ENCODE results near the gene AK1. TPM values are rescaled to one million over a fixed set of nuclear protein-coding genes. Genes with fewer than 3 reads are reported as not detected.

AK1 gene
- total RNA-seq (2014; rRNA removed; shearing (Covaris generic)) (10.7 and 19.5 TPM in 2 replicates), total RNA-seq (2022) (21.6 and 22.6 TPM in 2 replicates), Bru-seq, nascent RNA (percentile 40 among the genes with signal in this experiment), BruChase-seq, experiment 1, labeled RNA remaining after a 6-hour chase (percentile 65 among the genes with signal in this experiment), BruChase-seq, experiment 2, labeled RNA remaining after a 2-hour chase (percentile 47 among the genes with signal in this experiment)
- long read RNA-seq, partial matches to known transcripts: 0 of 1 reads
- long read RNA-seq, other reads (novel, unspliced or antisense): 1 of 1 reads

GRCh38 chr9:127877566-127877998 lies at the start of gene AK1:
TSS of gene AK1 (minus strand) at chr9:127877675. CDS start at chr9:127874617, 3,058 bp downstream.
- no peaks in the 10 kb centered on the region for H3K9me2 ChIP-seq (ENCODE audit: insufficient read depth, low read length)
- H2AFZ ChIP-seq (ENCODE audit: low read length): no peak within 1 kb of the TSS
- H3K4me2 ChIP-seq (ENCODE audit: low read length): no peak within 1 kb of the TSS
- intact Hi-C loops (cut with micrococcal nuclease; ENCODE audit: unreplicated experiment): loop anchor here (10.0 kb wide), 1 partner anchor 373 kb away; no protein-coding TSS in a partner anchor
- TF ChIP-seq EZH2phosphoT487 (IDR thresholded peaks at IDR 0.05; ENCODE audit: borderline replicate concordance, low read depth, low read length) (no peak), CTCF (conservative IDR thresholded peaks at IDR 0.05; ENCODE audit: low read length) (no peak)
- no TSS peak for BruUV-seq (replicated peaks)
- H3K27ac ChIP-seq (ENCODE audit: low read depth, low read length, poor library complexity, severe bottlenecking): no peak within 1 kb of the TSS
- H4K20me1 ChIP-seq (ENCODE audit: insufficient read depth, low read length): no peaks in the 10 kb centered on the region
- POLR2A ChIA-PET: no interaction called here
- peaks cover 32% of the 10 kb centered on the region for H3K4me1 ChIP-seq (ENCODE audit: insufficient read depth, low read length, poor library complexity, severe bottlenecking)
- CTCF ChIA-PET (ENCODE audit: unreplicated experiment): no interaction called here
- H3K4me3 ChIP-seq (ENCODE audit: low read depth, low read length, poor library complexity, severe bottlenecking): no peak within 1 kb of the TSS
- DNase-seq (ENCODE audit: low spot score): no peak
- no peaks in the 10 kb centered on the region for H3K9me3 ChIP-seq (ENCODE audit: low read length)
- no peaks in the 10 kb centered on the region for H3K79me2 ChIP-seq (ENCODE audit: insufficient read depth, low read depth, low read length)
- no peaks in the 10 kb centered on the region for H3K36me3 ChIP-seq (ENCODE audit: insufficient read depth, low read length)

- no peaks in the 10 kb centered on the region for H4K20me1 ChIP-seq (ENCODE audit: insufficient read depth, low read length)
- H3K4me3 ChIP-seq (ENCODE audit: low read depth, low read length, poor library complexity, severe bottlenecking): peak overlapping the region; percentile 61
- no peaks in the 10 kb centered on the region for H3K9me2 ChIP-seq (ENCODE audit: insufficient read depth, low read length)
- peaks cover 44% of the 10 kb centered on the region for H3K4me1 ChIP-seq (ENCODE audit: insufficient read depth, low read length, poor library complexity, severe bottlenecking)
- H3K79me2 ChIP-seq (ENCODE audit: insufficient read depth, low read depth, low read length): no peaks in the 10 kb centered on the region
- no peak overlapping the region for H2AFZ ChIP-seq (ENCODE audit: low read length)
- H3K36me3 ChIP-seq (ENCODE audit: insufficient read depth, low read length): no peaks in the 10 kb centered on the region
- POLR2A ChIA-PET: no interaction called here
- H3K4me2 ChIP-seq (ENCODE audit: low read length): peak overlapping the region; percentile 71
- no TSS peak for BruUV-seq (replicated peaks)
- no peak overlapping the region for H3K27ac ChIP-seq (ENCODE audit: low read depth, low read length, poor library complexity, severe bottlenecking)
- CTCF ChIA-PET (ENCODE audit: unreplicated experiment): no interaction called here
- no peak for DNase-seq (ENCODE audit: low spot score)
- TF ChIP-seq EZH2phosphoT487 (IDR thresholded peaks at IDR 0.05; ENCODE audit: borderline replicate concordance, low read depth, low read length): no peak
- no peak for TF ChIP-seq CTCF (conservative IDR thresholded peaks at IDR 0.05; ENCODE audit: low read length)
- intact Hi-C loops (cut with micrococcal nuclease; ENCODE audit: unreplicated experiment): loop anchor here (10.0 kb wide), 1 partner anchor 422 kb away; no protein-coding TSS in a partner anchor
- H3K9me3 ChIP-seq (ENCODE audit: low read length): no peaks in the 10 kb centered on the region
Observed at GRCh38 chr9:127926906-127927200, 49.4 kb upstream of the AK1 start.

Data from OCI-LY7 (cell line).